Skeletal muscle tissue (tissue), 4 donors: ENCODE data around the gene BAZ1B. TPM values are rescaled to one million over a fixed set of nuclear protein-coding genes. Genes with fewer than 3 reads are reported as not detected.
"Not testable (repeated sequence)": the region's sequence is repeated elsewhere in the genome, so short reads cannot be mapped to it uniquely, and the experiment has no call there.

Experiments
- H3K27ac ChIP-seq: one replicate; pipeline ENCODE4 v1.7.0; 2013; ENCODE audit warnings: mild to moderate bottlenecking, low read depth, low read length, inconsistent platforms
- H3K27me3 ChIP-seq, 3 donors: one replicate each; pipeline ENCODE4 v1.7.0; 2013; ENCODE audit warnings: low read length in 3 of 3; ENCODE audit not compliant: control insufficient read depth in 3 of 3, insufficient read depth in 3 of 3
- H3K36me3 ChIP-seq, 3 donors: one replicate each; pipeline ENCODE4 v1.7.0; 2013; ENCODE audit warnings: low read length in 3 of 3; ENCODE audit not compliant: control insufficient read depth in 3 of 3, insufficient read depth in 3 of 3
- H3K4me1 ChIP-seq, 3 donors: one replicate each; pipeline ENCODE4 v1.7.0; 2013; ENCODE audit warnings: low read length in 3 of 3, mild to moderate bottlenecking in 3 of 3; ENCODE audit not compliant: control insufficient read depth in 3 of 3, insufficient read depth in 3 of 3
- H3K4me3 ChIP-seq, 3 donors: one replicate each; pipeline ENCODE4 v1.7.0; 2013; ENCODE audit warnings: low read length in 3 of 3
- H3K9ac ChIP-seq, 3 donors: one replicate each; pipeline ENCODE4 v1.7.0; 2013; ENCODE audit warnings: low read length in 3 of 3, mild to moderate bottlenecking in 3 of 3, moderate library complexity in 2 of 3, low read depth in 1 of 3
- H3K9me3 ChIP-seq, 3 donors: one replicate each; pipeline ENCODE4 v1.7.0; 2013; ENCODE audit warnings: low read length in 3 of 3; ENCODE audit not compliant: control insufficient read depth in 3 of 3
- total RNA-seq: library from RNA; depleted of rRNA; stranded (reverse); fragments of >200 nt; gene quantifications from one replicate; pipeline ENCODE4 v1.2.3, GENCODE V29; 2014
- donor health status: Osteomylitis.

Gene BAZ1B
- total RNA-seq, 1 donor from 2014 or later = 38.1 TPM

DNA sequence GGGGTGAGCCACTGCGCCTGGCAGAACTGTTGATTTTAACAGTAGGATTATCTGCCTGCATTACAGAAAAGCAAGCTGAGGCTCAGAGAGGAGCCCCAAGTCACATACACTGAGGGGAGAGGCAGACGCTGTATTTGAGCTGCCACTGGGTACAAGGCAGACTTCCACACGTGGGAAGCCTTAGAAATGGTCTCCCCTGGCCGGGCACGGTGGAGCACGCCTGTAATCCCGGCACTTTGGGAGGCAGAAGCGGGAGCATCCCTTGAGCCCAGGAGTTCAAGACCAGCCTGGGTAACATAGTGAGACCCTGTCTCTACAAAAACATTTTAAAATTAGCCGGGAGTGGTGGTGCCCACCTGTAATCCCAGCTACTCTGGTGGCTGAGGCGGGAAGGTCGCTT, 89.4 kb downstream of the BAZ1B start:
- no peak overlapping the region for H3K27ac ChIP-seq
- H3K36me3 ChIP-seq = no peaks in the 10 kb centered on the region
- H3K9me3 ChIP-seq = peaks cover 0 to 2% (median 0%) of the 10 kb centered on the region in 3 donors
- H3K4me1 ChIP-seq = peaks cover under 1 to 25% (median 23%) of the 10 kb centered on the region in 3 donors
- H3K27me3 ChIP-seq = no peaks in the 10 kb centered on the region
- no peak overlapping the region for H3K4me3 ChIP-seq
- H3K9ac ChIP-seq = no peak overlapping the region

GRCh38 chr7:73431041-73431835, 90.9 kb downstream of the BAZ1B start:
- H3K9ac ChIP-seq = no peak overlapping the region
- H3K4me1 ChIP-seq = peaks cover 0 to 16% (median 14%) of the 10 kb centered on the region in 3 donors
- no peak overlapping the region for H3K4me3 ChIP-seq
- peaks cover 0 to 2% (median 0%) of the 10 kb centered on the region in 3 donors for H3K9me3 ChIP-seq
- H3K27me3 ChIP-seq = no peaks in the 10 kb centered on the region
- no peaks in the 10 kb centered on the region for H3K36me3 ChIP-seq
- no peak overlapping the region for H3K27ac ChIP-seq

DNA sequence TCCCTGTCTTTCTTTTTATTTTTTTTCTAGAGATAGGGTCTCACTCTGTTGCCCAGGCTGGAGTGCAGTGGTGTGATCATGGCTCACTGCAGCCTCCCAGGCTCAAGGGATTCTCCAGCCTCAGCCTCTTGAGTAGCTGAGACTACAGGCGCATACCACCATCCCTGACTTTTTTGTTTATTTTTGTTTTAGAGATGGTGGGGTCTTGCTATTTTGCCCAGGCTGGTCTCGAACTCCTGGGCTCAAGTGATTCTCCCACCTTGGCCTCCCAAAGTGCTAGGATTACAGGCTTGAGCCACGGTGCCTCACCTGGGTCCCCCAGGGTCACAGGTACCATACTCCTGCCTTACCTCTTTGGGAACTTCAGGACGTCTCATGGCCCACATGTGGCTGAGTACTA, 91.6 kb downstream of the BAZ1B start:
- H3K4me1 ChIP-seq = peaks cover 0 to 12% (median 7%) of the 10 kb centered on the region in 3 donors
- not testable (repeated sequence) for H3K4me3 ChIP-seq, H3K9ac ChIP-seq, H3K36me3 ChIP-seq, H3K27ac ChIP-seq, H3K9me3 ChIP-seq, H3K27me3 ChIP-seq

DNA sequence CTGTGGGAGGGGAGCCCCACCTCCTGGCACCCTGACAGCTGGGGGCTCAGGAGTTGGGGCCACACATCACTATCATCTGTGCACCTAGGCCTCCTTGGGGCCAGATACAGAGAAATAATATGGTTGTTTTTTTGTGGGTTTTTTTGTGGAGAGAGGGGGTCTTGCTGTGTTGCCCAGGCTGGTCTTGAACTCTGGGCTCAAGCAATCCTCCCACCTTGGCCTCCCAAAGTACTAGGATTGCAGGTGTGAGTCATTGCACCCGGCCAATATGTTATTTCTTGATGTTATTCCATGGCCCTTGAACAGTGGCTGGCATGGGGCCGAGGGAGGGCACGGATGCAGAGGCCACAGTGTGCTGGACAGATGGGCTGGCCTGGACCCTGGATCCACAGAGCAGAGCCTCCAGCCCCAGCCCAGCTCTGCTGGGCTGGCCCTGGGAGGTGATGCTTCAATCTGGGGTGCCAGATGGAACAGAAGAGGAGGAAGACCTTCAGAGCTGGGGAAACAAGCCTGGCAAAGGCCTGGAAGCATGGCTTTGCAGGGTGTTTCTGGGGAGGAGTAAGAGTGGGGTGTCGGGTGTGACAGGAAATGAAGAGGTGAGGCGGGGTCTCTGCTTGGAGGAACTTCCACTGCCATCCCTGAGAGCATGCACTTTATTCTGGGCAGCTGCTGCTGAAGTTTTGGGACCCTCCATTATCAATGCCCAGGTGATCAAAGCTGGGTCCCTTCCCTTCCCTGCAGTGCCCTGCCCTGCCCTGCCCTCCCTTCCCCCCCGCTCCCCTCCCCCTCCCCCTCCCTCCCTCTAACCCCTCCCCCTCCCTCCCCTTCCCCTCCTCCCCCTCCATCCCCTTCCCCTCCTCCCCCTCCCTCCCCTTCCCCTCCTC, 92.2 kb downstream of the BAZ1B start:
- H3K9me3 ChIP-seq = peaks cover 0 to 2% (median 0%) of the 10 kb centered on the region in 3 donors
- H3K4me3 ChIP-seq = no peak overlapping the region
- no peak overlapping the region for H3K9ac ChIP-seq
- H3K27ac ChIP-seq = no peak overlapping the region
- H3K4me1 ChIP-seq = peaks cover 0 to 7% (median 4%) of the 10 kb centered on the region in 3 donors
- H3K36me3 ChIP-seq = no peaks in the 10 kb centered on the region
- H3K27me3 ChIP-seq = no peaks in the 10 kb centered on the region

DNA sequence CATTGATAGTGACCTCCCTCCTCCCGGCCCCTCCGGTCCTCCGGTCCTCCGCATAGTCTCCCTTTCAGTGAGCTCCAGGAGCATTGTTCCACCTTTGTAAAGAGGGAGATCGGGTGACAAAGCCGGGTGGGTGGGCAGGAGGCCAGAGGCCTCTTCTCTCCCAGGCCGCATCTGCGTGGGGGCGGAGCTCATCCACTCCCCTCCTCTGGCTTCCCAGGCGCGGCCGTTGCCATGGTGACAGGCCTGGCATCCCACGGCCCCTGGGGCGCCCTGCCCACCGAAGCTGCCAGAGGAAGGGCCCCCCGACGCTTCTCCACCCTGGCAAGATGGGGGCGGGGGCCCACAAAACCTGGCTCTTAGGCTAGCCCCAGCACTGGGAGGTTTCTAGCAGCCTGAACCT, 92.9 kb downstream of the BAZ1B start:
- Histone ChIP-seq H3K9me3 (no peaks in the 10 kb centered on the region), H3K4me1 (peaks cover 0 to 6% (median 5%) of the 10 kb centered on the region in 3 donors), H3K27me3 (no peaks in the 10 kb centered on the region), H3K27ac (no peak overlapping the region), H3K9ac (peak overlapping the region in 1 of 3 donors; percentile 40), H3K36me3 (no peaks in the 10 kb centered on the region), H3K4me3 (no peak overlapping the region)

DNA sequence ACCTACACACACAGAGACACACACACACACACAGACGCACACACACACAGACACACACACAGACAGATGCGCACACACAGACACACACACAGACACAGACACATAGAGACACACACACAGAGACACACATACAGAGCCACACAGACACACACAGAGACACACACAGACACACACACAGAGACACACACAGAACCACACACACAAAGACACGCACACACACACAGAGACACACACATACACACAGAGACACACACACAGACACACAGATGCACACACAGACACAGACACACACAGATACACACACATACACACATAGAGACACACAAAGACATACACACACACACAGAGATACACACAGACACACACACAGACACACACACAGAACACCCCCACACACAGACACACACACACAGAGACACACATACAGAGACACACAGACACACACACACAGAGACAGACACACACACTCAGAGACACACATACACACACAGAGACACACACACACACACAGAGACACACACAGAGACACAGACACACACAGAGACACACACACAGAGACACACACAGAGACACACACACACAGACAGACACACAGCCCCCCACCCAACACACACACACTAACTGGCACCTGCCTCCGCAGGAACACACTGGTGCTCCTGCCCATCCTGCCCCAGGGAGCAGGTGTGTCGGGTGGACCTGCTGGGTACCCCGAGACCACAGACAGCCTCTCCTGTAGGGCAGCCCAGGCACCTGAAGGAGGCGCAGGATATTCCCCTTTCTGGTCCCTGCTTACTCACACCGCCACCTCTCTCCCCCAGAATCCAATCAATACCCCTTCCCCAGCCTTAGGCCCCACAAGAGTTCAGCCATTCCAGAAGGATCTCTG, 93.9 kb downstream of the BAZ1B start:
- no peaks in the 10 kb centered on the region for H3K36me3 ChIP-seq
- H3K4me3 ChIP-seq = no peak overlapping the region
- H3K27me3 ChIP-seq = no peaks in the 10 kb centered on the region
- H3K4me1 ChIP-seq = peaks cover 0 to 8% (median 7%) of the 10 kb centered on the region in 3 donors
- H3K27ac ChIP-seq = no peak overlapping the region
- H3K9me3 ChIP-seq = no peaks in the 10 kb centered on the region
- no peak overlapping the region for H3K9ac ChIP-seq

DNA sequence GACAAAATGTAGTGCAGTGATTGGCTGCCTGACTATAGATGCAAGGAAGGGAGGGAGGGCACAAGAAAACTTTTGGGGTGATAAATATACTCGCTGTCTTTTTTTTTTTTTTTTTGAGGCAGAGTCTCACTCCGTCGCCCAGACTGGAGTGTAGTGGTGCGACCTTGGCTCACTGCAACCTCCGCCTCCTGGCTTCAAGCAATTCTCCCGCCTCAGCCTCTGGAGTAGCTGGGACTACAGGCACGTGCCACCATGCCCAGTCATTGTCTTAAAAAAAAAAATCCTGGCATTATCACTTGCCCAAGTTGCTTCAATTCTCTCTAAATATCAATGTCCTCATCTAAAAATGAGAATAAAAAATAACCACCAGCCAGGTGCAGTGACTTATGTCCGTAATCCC, 96.1 kb downstream of the BAZ1B start:
- no peaks in the 10 kb centered on the region for H3K36me3 ChIP-seq
- H3K4me1 ChIP-seq = peaks cover 0 to 8% (median 7%) of the 10 kb centered on the region in 3 donors
- H3K27me3 ChIP-seq = no peaks in the 10 kb centered on the region
- H3K4me3 ChIP-seq = no peak overlapping the region
- H3K9me3 ChIP-seq = no peaks in the 10 kb centered on the region
- no peak overlapping the region for H3K27ac ChIP-seq
- H3K9ac ChIP-seq = no peak overlapping the region

DNA sequence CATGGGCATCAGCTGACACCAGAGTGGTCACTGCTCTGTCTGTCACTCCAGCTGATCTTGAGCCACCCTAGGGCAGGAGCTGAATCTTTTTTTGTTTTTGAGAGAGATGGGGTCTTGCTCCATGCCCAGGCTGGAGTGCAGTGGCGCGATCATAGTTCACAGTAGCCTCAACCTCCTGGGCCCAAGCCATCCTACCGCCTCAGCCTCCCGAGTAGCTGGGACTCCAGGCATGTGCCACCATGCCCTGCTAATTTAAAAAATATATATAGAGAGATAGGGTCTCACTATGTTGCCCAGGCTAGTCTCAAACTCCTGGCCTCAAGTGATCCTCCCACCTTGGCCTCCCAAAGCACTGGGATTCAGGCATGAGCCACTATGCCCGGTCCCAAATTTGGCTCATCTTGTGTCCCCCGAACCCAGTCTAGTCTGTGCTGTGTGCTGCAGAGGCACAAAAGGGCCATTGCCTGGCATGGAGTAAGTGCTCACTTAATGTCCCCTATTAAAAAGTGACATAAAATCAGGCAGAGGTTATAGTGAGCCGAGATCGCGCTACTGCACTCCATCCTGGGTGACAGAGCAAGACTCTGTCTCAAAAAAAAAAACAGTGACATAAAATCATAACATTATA, 96.6 kb downstream of the BAZ1B start:
- Histone ChIP-seq H3K9ac (no peak overlapping the region), H3K36me3 (no peaks in the 10 kb centered on the region), H3K4me1 (peaks cover 0 to 8% (median 7%) of the 10 kb centered on the region in 3 donors), H3K27ac (no peak overlapping the region), H3K4me3 (no peak overlapping the region), H3K27me3 (no peaks in the 10 kb centered on the region), H3K9me3 (no peaks in the 10 kb centered on the region)

DNA sequence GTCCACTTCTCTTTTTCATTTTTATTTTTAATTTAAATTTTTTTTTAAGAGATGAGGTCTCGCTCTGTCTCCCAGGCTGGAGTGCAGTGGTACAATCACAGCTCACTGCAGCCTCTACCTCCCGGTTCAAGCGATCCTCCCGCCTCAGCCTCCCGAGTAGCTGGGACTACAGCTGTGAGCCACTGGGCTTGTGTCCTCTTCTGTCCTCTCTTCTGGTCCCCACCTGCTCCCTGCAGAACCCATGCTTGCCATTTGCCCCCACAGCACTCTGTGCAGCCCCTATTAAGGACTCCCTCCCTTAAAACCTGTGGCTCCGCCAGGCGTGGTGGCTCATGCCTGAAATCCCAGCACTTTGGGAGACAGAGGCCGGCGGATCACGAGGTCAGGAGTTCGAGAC, 97.6 kb downstream of the BAZ1B start:
- H3K27me3 ChIP-seq = no peaks in the 10 kb centered on the region
- H3K27ac ChIP-seq = no peak overlapping the region
- no peaks in the 10 kb centered on the region for H3K36me3 ChIP-seq
- no peaks in the 10 kb centered on the region for H3K9me3 ChIP-seq
- peak overlapping the region in 2 of 3 donors; percentile 14 to 23 for H3K4me3 ChIP-seq
- peak overlapping the region in 2 of 3 donors; percentile 53 to 74 for H3K9ac ChIP-seq
- H3K4me1 ChIP-seq = peaks cover 0 to 8% (median 7%) of the 10 kb centered on the region in 3 donors
